Loucy (cell line): ENCODE measurements around the gene DSCAM.

Experiments
- H2AFZ ChIP-seq: fragments of 200-600 bp; sonication (generic); 2 replicates; pipeline ENCODE4 v1.6.0; 2016; ENCODE audit warnings: antibody characterized with exemption, mild to moderate bottlenecking, low read length, moderate library complexity
- H3F3A ChIP-seq: fragments of 200-600 bp; 2 replicates; pipeline ENCODE4 v1.6.0; 2016; ENCODE audit warnings: antibody characterized with exemption, low read depth, mild to moderate bottlenecking
- H3K27me3 ChIP-seq: fragments of 200-600 bp; sonication (generic); 2 replicates; pipeline ENCODE4 v1.6.1; 2014; ENCODE audit warnings: low read length, mild to moderate bottlenecking; ENCODE audit not compliant: insufficient read depth, poor library complexity, severe bottlenecking
- H3K36me3 ChIP-seq: fragments of 200-600 bp; sonication (generic); 2 replicates; pipeline ENCODE4 v1.6.1; 2016; ENCODE audit warnings: low read length; ENCODE audit not compliant: insufficient read depth
- H3K4me1 ChIP-seq: fragments of 200-600 bp; sonication (generic); 2 replicates; pipeline ENCODE4 v1.5.1; 2014; ENCODE audit warnings: low read length, mild to moderate bottlenecking; ENCODE audit not compliant: insufficient read depth, poor library complexity, severe bottlenecking
- H3K4me2 ChIP-seq: fragments of 200-600 bp; sonication (generic); 2 replicates; pipeline ENCODE4 v1.6.0; 2014; ENCODE audit warnings: antibody characterized with exemption, low read length, low read depth, mild to moderate bottlenecking; ENCODE audit not compliant: poor library complexity, severe bottlenecking
- H3K4me3 ChIP-seq: fragments of 200-600 bp; sonication (generic); 2 replicates; pipeline ENCODE4 v1.5.1; 2014; ENCODE audit warnings: low read length, mild to moderate bottlenecking, mixed read lengths; ENCODE audit not compliant: poor library complexity, severe bottlenecking
- H3K79me2 ChIP-seq: fragments of 200-600 bp; sonication (generic); 2 replicates; pipeline ENCODE4 v1.6.1; 2014; ENCODE audit warnings: low read length; ENCODE audit not compliant: insufficient read depth
- H3K9ac ChIP-seq: fragments of 200-600 bp; sonication (generic); 2 replicates; pipeline ENCODE4 v1.6.0; 2014; ENCODE audit warnings: mild to moderate bottlenecking, low read depth, low read length, moderate library complexity; ENCODE audit not compliant: poor library complexity, severe bottlenecking
- H3K9me2 ChIP-seq: fragments of 200-600 bp; sonication (generic); replicated peaks from 2 replicates; pipeline ENCODE4 v1.6.1; 2016; ENCODE audit warnings: low read depth, low read length, mixed read lengths
- H3K9me3 ChIP-seq: fragments of 200-600 bp; sonication (generic); 2 replicates; pipeline ENCODE4 v1.6.1; 2014; ENCODE audit warnings: mild to moderate bottlenecking, antibody characterized with exemption, low read length, low read depth; ENCODE audit not compliant: insufficient read depth
- H4K20me1 ChIP-seq: fragments of 200-600 bp; sonication (generic); 2 replicates; pipeline ENCODE4 v1.6.0; 2014; ENCODE audit warnings: antibody characterized with exemption, low read length, mild to moderate bottlenecking; ENCODE audit not compliant: insufficient read depth, poor library complexity, severe bottlenecking
- CTCF ChIP-seq: fragments of 200-600 bp; sonication (generic); conservative IDR thresholded peaks from 2 replicates; pipeline ENCODE4 v1.5.1; 2014; ENCODE audit warnings: mild to moderate bottlenecking, antibody characterized with exemption, low read length
- EZH2phosphoT487 ChIP-seq: fragments of 200-600 bp; IDR thresholded peaks from 2 replicates; pipeline ENCODE4 v1.6.1; 2018; ENCODE audit warnings: antibody characterized with exemption, mild to moderate bottlenecking, moderate library complexity, borderline replicate concordance

DSCAM gene

GRCh38 chr21:40140675-40141074, 706.3 kb downstream of the DSCAM start:
- Histone ChIP-seq H3K79me2 (no peaks in the 10 kb centered on the region), H3K4me3 (no peak overlapping the region), H3K9me3 (no peaks in the 10 kb centered on the region), H3K9me2 (no peaks in the 10 kb centered on the region), H2AFZ (no peak overlapping the region), H4K20me1 (no peaks in the 10 kb centered on the region), H3K4me2 (no peak overlapping the region), H3K4me1 (no peaks in the 10 kb centered on the region), H3F3A (no peaks in the 10 kb centered on the region), H3K27me3 (no peaks in the 10 kb centered on the region), H3K9ac (no peak overlapping the region), H3K36me3 (no peaks in the 10 kb centered on the region)
- TF ChIP-seq CTCF (no peak), EZH2phosphoT487 (no peak)

GRCh38 chr21:40139636-40140035, 707.3 kb downstream of the DSCAM start:
- Histone ChIP-seq H3K9me2 (no peaks in the 10 kb centered on the region), H4K20me1 (no peaks in the 10 kb centered on the region), H3K36me3 (no peaks in the 10 kb centered on the region), H3K9me3 (no peaks in the 10 kb centered on the region), H3K4me3 (no peak overlapping the region), H3K4me1 (no peaks in the 10 kb centered on the region), H3K79me2 (no peaks in the 10 kb centered on the region), H3K9ac (no peak overlapping the region), H3K27me3 (no peaks in the 10 kb centered on the region), H3K4me2 (no peak overlapping the region), H3F3A (no peaks in the 10 kb centered on the region), H2AFZ (no peak overlapping the region)
- TF ChIP-seq EZH2phosphoT487 (no peak), CTCF (no peak)

GRCh38 chr21:40136571-40136970, 710.4 kb downstream of the DSCAM start:
- H3F3A ChIP-seq = no peaks in the 10 kb centered on the region
- TF ChIP-seq EZH2phosphoT487 (no peak), CTCF (no peak)
- H4K20me1 ChIP-seq = no peaks in the 10 kb centered on the region
- H3K9ac ChIP-seq = no peak overlapping the region
- no peaks in the 10 kb centered on the region for H3K9me2 ChIP-seq
- no peaks in the 10 kb centered on the region; the same call in 1 of the 2 replicates for H3K9me3 ChIP-seq
- H3K4me3 ChIP-seq = no peak overlapping the region
- no peaks in the 10 kb centered on the region for H3K79me2 ChIP-seq
- H3K36me3 ChIP-seq = no peaks in the 10 kb centered on the region
- no peaks in the 10 kb centered on the region for H3K4me1 ChIP-seq
- H2AFZ ChIP-seq = no peak overlapping the region
- H3K4me2 ChIP-seq = no peak overlapping the region
- no peaks in the 10 kb centered on the region for H3K27me3 ChIP-seq
